Testis (tissue), 3 donors: Measurements from ENCODE around the gene CARD18. TPM values are rescaled to one million over a fixed set of nuclear protein-coding genes. Genes with fewer than 3 reads are reported as not detected.

ENCODE experiments used
- DNase-seq: peaks from one replicate; pipeline ENCODE4 v3.0.0-alpha.2; 2019
- H3K27ac ChIP-seq, 2 donors: fragments of 200-600 bp; sonication (generic); one replicate each; pipeline ENCODE4 v1.5.1; 2019
- H3K27me3 ChIP-seq: fragments of 200-600 bp; sonication (generic); one replicate; pipeline ENCODE4 v1.5.1; 2019
- H3K36me3 ChIP-seq: fragments of 200-600 bp; sonication (generic); one replicate; pipeline ENCODE4 v1.5.1; 2017; ENCODE audit warnings: low read depth; ENCODE audit errors: missing control alignments
- H3K4me1 ChIP-seq: fragments of 200-600 bp; sonication (generic); one replicate; pipeline ENCODE4 v1.5.1; 2019
- H3K4me3 ChIP-seq, 2 donors: fragments of 200-600 bp; sonication (generic); one replicate each; pipeline ENCODE4 v1.5.1; 2017 to 2019
- H3K9me3 ChIP-seq: fragments of 200-600 bp; sonication (generic); one replicate; pipeline ENCODE4 v1.5.1; 2017
- POLR2A ChIP-seq: fragments of 450-650 bp; IDR thresholded peaks from one replicate; pipeline ENCODE4 v1.6.1; 2017; ENCODE audit warnings: antibody characterized with exemption, mild to moderate bottlenecking, moderate library complexity
- WGBS, 2 donors: methylation state at CpG; one replicate each; pipeline ENCODE4 v1.1.5; 2018; 5-methylcytosine and 5-hydroxymethylcytosine counted together
- intact Hi-C: fragments of 100-400 bp; cut with DNase I; formaldehyde crosslinking; loops from one replicate; pipeline ENCODE4 v1.15.1; 2023; ENCODE audit warnings: low total_unique reads
- polyA plus RNA-seq: library from polyadenylated mRNA; stranded (reverse); fragments of 350-450 nt; fragmentation: Illumina TruSeq; extraction: RNeasy Lipid Tissue Mini Kit (QIAGEN cat#74804); gene quantifications from one replicate; pipeline ENCODE4 v1.2.3, GENCODE V29; 2014; ENCODE audit warnings: low read depth, low replicate concordance; ENCODE audit not compliant: insufficient read depth
- total RNA-seq, 2 donors: library from RNA; depleted of rRNA; stranded (reverse); fragments of >200 nt; gene quantifications; one replicate each; pipeline ENCODE4 v1.2.3, GENCODE V29; 2016
- TF ChIP-seq, protein P1 (sequence below), 3 experiments: fragments of 450-650 bp in 2 of 3; fragments of 200-600 bp in 1 of 3; sonication (generic) in 1 of 3; IDR thresholded peaks; one replicate each; pipeline ENCODE4 v1.5.1; 2016 to 2019; ENCODE audit warnings: antibody characterized with exemption in 3 of 3, mild to moderate bottlenecking in 2 of 3, moderate library complexity in 1 of 3

CARD18 gene
- total and polyA plus RNA-seq, 3 donors from 2014 or later, result 0.81 to 2.3 (median 0.92) TPM

DNA sequence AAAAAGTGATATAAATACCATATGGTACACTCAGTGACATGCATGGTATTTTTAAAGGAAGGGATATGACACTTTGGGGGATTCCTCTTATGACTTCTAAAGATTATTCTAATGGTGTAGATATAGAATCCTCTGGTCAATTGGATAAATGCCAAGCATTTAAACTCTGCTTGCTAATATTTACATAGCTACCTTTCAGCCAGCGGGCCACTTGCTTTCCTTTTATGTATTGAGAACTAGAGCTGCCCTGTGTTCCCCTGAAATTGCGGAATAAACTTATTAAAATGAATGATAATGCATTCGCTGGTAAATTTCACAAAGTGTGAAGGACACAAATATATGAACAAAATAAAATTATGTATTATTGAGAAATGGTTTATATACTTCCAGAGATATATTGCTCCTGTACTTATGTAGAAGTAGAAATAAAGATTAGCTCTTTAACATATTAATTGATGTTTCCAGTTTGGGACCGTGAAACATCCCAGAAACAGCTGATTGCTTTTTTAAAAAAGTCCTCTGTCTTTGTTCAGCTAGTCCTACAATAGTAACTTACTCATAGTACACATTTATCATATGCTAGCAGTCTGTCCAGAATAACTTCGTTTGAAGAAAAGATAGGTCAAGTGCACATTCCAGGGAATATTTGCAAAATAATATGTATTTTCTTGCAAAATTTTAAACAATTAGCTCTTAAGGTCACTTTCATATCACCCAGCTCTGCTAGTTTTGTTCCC lies 40.1 kb upstream of the CARD18 start:
- Histone ChIP-seq H3K27me3 (no peaks in the 10 kb centered on the region), H3K27ac (no peak overlapping the region), H3K36me3 (no peaks in the 10 kb centered on the region), H3K4me3 (no peak overlapping the region), H3K9me3 (no peaks in the 10 kb centered on the region), H3K4me1 (no peaks in the 10 kb centered on the region)
- DNase-seq, result no peak
- intact Hi-C loops, result no loop called here
- TF ChIP-seq POLR2A, result no peak
- TF ChIP-seq, protein P1, sequence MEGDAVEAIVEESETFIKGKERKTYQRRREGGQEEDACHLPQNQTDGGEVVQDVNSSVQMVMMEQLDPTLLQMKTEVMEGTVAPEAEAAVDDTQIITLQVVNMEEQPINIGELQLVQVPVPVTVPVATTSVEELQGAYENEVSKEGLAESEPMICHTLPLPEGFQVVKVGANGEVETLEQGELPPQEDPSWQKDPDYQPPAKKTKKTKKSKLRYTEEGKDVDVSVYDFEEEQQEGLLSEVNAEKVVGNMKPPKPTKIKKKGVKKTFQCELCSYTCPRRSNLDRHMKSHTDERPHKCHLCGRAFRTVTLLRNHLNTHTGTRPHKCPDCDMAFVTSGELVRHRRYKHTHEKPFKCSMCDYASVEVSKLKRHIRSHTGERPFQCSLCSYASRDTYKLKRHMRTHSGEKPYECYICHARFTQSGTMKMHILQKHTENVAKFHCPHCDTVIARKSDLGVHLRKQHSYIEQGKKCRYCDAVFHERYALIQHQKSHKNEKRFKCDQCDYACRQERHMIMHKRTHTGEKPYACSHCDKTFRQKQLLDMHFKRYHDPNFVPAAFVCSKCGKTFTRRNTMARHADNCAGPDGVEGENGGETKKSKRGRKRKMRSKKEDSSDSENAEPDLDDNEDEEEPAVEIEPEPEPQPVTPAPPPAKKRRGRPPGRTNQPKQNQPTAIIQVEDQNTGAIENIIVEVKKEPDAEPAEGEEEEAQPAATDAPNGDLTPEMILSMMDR (IDR thresholded peaks at IDR 0.05), result no peak
- WGBS, 2 donors, result 58% methylated on average over 5 of the region's 5 CpGs

DNA sequence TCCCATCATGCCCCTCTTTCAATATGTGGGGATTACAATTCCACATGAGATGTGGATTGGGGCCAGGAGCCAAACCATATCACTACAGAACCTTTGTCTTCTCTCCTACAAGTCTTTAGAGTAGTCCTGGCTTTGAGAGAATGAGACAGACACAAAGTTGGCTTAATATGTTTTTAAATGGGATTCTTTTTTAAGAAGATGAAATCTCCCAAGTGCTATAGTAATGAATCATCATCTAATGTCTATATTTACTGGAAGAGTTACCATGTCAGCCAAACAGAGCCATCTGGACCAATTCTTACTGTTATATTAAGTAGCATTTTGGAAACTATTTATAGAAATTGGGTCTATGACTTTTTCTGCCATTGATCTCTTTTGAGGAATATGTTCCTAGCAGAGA lies 38.1 kb upstream of the CARD18 start:
- TF ChIP-seq POLR2A, result no peak
- TF ChIP-seq, protein P1 (IDR thresholded peaks at IDR 0.05), result no peak
- H3K27ac ChIP-seq, result no peak overlapping the region
- H3K9me3 ChIP-seq, result no peaks in the 10 kb centered on the region
- no peaks in the 10 kb centered on the region for H3K27me3 ChIP-seq
- intact Hi-C loops, result no loop called here
- H3K4me3 ChIP-seq, result no peak overlapping the region
- no peaks in the 10 kb centered on the region for H3K36me3 ChIP-seq
- H3K4me1 ChIP-seq, result no peaks in the 10 kb centered on the region
- DNase-seq, result no peak

DNA sequence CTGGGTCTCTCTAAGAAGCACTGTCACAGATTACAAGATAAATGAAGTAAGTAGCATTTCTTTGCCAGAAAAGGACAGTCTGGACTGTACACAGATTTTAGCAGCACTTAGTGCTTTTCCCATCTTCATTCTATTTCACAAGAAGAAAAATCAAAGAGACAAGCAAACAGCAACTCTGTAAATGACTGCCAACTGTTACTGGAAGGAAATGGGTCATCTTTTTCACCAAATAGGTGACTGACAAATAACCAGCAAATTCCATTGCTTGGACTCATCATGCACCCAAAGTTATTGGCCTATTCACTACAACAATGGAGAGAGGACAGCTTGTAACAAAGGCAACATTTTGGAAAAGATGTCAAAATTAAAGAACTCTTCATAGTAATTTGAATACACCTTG lies 28.9 kb upstream of the CARD18 start:
- no peaks in the 10 kb centered on the region for H3K4me1 ChIP-seq
- H3K4me3 ChIP-seq, result no peak overlapping the region
- H3K27me3 ChIP-seq, result no peaks in the 10 kb centered on the region
- no peaks in the 10 kb centered on the region for H3K9me3 ChIP-seq
- no peaks in the 10 kb centered on the region for H3K36me3 ChIP-seq
- intact Hi-C loops, result no loop called here
- TF ChIP-seq, protein P1 (IDR thresholded peaks at IDR 0.05), result no peak
- no peak for TF ChIP-seq POLR2A
- DNase-seq, result no peak
- no peak overlapping the region for H3K27ac ChIP-seq

DNA sequence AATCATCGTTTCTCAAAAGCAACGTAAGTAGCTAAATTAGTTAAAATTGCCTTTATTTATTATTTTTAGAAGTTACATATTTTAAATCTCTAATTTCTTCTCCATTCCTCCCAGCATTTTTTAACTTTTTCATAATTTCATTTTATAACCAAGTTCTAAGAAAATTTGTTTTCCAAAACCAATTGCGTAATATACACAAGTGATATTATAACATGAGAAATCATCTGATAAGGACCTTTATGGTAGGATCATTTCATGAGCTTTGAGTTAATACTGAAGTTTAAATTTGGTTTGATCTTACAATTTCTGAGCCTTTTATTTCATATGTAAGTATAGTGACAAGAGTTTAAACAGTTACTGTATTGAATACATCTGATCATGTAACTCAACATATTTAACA lies 27.7 kb upstream of the CARD18 start:
- Histone ChIP-seq H3K27me3 (no peaks in the 10 kb centered on the region), H3K27ac (no peak overlapping the region), H3K36me3 (no peaks in the 10 kb centered on the region), H3K9me3 (no peaks in the 10 kb centered on the region), H3K4me3 (no peak overlapping the region), H3K4me1 (no peaks in the 10 kb centered on the region)
- TF ChIP-seq, protein P1 (IDR thresholded peaks at IDR 0.05), result no peak
- no peak for TF ChIP-seq POLR2A
- intact Hi-C loops, result no loop called here
- no peak for DNase-seq
- WGBS, 2 donors, result 90 to 95% methylated on average over 3 of the region's 3 CpGs

DNA sequence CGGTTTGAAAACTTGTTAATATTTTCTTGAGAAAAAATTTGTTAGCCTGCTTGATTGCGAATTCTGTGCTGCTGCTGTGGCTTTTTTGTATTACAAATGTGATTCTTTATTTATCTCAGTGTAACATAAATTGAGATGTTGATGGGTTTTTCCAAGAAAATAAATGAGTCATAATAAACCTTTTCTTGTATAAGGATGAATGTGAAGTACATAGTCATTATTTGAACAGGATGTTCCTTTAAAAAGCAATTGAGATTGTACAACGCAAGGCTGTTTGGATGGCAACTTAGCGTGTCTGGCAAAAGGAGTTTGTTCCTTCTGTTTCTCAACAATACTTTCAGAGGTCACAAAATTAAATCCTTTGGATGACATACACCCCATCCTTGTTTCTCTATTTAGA lies 24.6 kb upstream of the CARD18 start:
- H3K36me3 ChIP-seq, result no peaks in the 10 kb centered on the region

More for the DNA sequence above, 24.6 kb upstream of the CARD18 start:
- TF ChIP-seq POLR2A, result no peak
- TF ChIP-seq, protein P1 (IDR thresholded peaks at IDR 0.05), result no peak
- no peak overlapping the region for H3K4me3 ChIP-seq
- no peaks in the 10 kb centered on the region for H3K27me3 ChIP-seq
- 84 to 90% methylated on average over 4 of the region's 4 CpGs for WGBS, 2 donors
- no peak overlapping the region for H3K27ac ChIP-seq
- intact Hi-C loops, result no loop called here
- no peaks in the 10 kb centered on the region for H3K9me3 ChIP-seq
- DNase-seq, result no peak
- no peaks in the 10 kb centered on the region for H3K4me1 ChIP-seq
